Mucosa of descending colon (tissue), 3 donors: Measurements from ENCODE around the gene SNED1. TPM values are rescaled to one million over a fixed set of nuclear protein-coding genes. Genes with fewer than 3 reads are reported as not detected.

Experiments used
- ATAC-seq: fragments of 200-7000 bp; cut with Tn5 transposase; one replicate; pipeline ENCODE4 v1.9.1; 2020; ENCODE audit warnings: mild to moderate bottlenecking, moderate library complexity
- DNase-seq, 3 donors: peaks; one replicate each; pipeline ENCODE4 v3.0.0-alpha.2; 2020
- H3K36me3 ChIP-seq: fragments of 200-600 bp; one replicate; pipeline ENCODE4 v1.8.0; 2021; ENCODE audit warnings: low read depth, mild to moderate bottlenecking
- H3K4me1 ChIP-seq: fragments of 200-600 bp; one replicate; pipeline ENCODE4 v1.8.0; 2021; ENCODE audit warnings: low read depth, mild to moderate bottlenecking
- H3K4me3 ChIP-seq: fragments of 200-600 bp; one replicate; pipeline ENCODE4 v1.8.0; 2021; ENCODE audit warnings: mild to moderate bottlenecking
- H3K9me3 ChIP-seq: fragments of 200-600 bp; one replicate; pipeline ENCODE4 v1.8.0; 2021; ENCODE audit warnings: mild to moderate bottlenecking
- intact Hi-C, 2 donors: fragments of 100-400 bp; cut with DNase I in 1 of 2; cut with micrococcal nuclease in 1 of 2; formaldehyde crosslinking; loops; one replicate each; pipeline versions ENCODE4 v1.11.0 to v1.11.1; 2022; cut with DNase I, micrococcal nuclease
- total RNA-seq, 3 donors: library from RNA; stranded (reverse); fragmentation: NEBNext Ultra II Directional in 2 of 3; extraction: Animal tissue kit (Norgen Biotek cat#: 25700) in 2 of 3; gene quantifications; one replicate each; pipeline versions ENCODE4 v1.2.1 to v1.2.4, GENCODE V29; 2021 to 2023
- TF ChIP-seq, protein P1 (sequence below): fragments of 200-600 bp; IDR thresholded peaks from one replicate; pipeline ENCODE4 v1.8.0; 2022; ENCODE audit warnings: antibody characterized with exemption, mild to moderate bottlenecking
- donor health status: DM: no; HTN: no; CAD: no; lungs with moderate emphysema.
- donor health status: DM: no; HTN: no; CAD: no.
- donor health status: DM: no; HTN: yes; CAD: no.

SNED1 gene
- total RNA-seq, 3 donors from 2014 or later, result 7.0 to 16.3 (median 14.1) TPM

DNA sequence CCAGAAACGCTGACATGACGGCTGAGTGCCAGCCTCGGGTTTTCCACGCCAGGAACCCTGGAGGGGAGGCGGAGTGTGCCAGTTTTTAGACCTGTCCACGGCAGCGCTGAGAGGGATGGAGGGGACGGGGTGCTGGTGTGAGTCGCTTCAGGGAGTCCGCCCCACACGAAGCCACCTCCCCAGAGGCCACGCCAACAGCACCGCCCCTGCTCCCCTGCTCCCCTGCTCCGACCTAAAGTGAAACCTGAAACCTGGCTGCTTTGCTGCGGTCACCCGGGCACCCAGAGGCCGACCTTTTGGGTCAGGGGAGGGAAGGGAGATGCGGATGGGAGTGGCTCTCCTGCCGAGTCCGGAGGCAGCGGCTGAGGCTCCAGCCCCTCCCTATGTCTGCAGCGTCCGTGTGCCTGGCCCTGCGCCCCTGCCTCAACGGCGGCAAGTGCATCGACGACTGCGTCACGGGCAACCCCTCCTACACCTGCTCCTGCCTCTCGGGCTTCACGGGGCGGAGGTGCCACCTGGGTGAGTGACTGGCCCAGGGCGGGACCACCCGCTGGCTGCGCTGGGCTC lies 38.1 kb downstream of the SNED1 start:
- ATAC-seq, result peak; percentile 77
- no peak overlapping the region for H3K4me3 ChIP-seq
- intact Hi-C loops, result no loop called here
- H3K36me3 ChIP-seq, result no peaks in the 10 kb centered on the region
- peaks cover 4% of the 10 kb centered on the region for H3K4me1 ChIP-seq
- DNase-seq, result peak; percentile 37 to 75 (median 53)
- no peaks in the 10 kb centered on the region for H3K9me3 ChIP-seq
- TF ChIP-seq, protein P1, sequence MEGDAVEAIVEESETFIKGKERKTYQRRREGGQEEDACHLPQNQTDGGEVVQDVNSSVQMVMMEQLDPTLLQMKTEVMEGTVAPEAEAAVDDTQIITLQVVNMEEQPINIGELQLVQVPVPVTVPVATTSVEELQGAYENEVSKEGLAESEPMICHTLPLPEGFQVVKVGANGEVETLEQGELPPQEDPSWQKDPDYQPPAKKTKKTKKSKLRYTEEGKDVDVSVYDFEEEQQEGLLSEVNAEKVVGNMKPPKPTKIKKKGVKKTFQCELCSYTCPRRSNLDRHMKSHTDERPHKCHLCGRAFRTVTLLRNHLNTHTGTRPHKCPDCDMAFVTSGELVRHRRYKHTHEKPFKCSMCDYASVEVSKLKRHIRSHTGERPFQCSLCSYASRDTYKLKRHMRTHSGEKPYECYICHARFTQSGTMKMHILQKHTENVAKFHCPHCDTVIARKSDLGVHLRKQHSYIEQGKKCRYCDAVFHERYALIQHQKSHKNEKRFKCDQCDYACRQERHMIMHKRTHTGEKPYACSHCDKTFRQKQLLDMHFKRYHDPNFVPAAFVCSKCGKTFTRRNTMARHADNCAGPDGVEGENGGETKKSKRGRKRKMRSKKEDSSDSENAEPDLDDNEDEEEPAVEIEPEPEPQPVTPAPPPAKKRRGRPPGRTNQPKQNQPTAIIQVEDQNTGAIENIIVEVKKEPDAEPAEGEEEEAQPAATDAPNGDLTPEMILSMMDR, result no peak

DNA sequence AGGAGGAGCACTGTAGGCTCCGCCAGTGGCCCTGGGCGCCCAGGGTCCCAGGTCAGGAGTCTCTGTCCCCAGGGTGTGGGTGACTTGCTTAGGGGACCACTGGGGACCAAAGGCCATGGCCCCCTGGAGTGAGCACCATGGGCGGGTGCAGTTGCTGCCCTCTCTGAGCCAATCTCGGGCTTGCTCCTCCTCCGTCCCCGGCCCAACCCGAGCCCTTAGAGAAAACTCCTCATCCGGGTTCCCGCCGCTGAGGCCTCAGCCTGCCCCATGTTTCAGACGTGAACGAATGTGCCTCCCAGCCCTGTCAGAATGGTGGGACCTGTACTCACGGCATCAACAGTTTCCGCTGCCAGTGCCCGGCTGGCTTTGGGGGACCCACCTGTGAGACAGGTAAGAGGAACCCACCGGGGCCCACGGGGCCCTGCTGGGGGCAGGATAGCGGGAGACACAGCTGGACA lies 38.6 kb downstream of the SNED1 start:
- Histone ChIP-seq H3K9me3 (no peaks in the 10 kb centered on the region), H3K36me3 (no peaks in the 10 kb centered on the region), H3K4me1 (peaks cover 4% of the 10 kb centered on the region), H3K4me3 (no peak overlapping the region)
- peak; percentile 61 for ATAC-seq
- peak in 1 of 3 donors; percentile 21 for DNase-seq
- intact Hi-C loops, result no loop called here
- TF ChIP-seq, protein P1, result no peak

DNA sequence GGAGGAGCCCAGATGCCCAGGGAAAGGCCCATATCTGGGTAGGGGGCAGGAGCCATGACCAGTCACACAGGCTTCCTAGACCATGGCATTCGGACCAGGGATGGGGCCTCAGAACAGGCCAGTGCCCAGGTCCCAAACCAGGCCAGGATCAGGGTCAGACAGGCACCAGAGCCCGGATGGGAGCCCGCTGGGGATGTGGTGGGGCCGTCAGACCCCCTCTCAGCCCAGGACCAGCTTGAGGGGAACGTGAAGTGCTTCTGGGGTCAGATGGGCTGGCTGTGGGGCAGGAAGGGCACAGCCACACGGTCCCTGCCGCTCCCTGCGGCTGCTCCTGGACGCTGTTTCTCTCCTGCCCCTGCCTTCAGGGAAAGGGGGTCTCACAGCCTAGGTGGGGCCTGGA lies 39.1 kb downstream of the SNED1 start:
- ATAC-seq (no peak), DNase-seq (no peak)
- intact Hi-C loops, result no loop called here
- no peaks in the 10 kb centered on the region for H3K9me3 ChIP-seq
- H3K4me3 ChIP-seq, result no peak overlapping the region
- no peaks in the 10 kb centered on the region for H3K36me3 ChIP-seq
- TF ChIP-seq, protein P1, result no peak
- H3K4me1 ChIP-seq, result peaks cover 4% of the 10 kb centered on the region

DNA sequence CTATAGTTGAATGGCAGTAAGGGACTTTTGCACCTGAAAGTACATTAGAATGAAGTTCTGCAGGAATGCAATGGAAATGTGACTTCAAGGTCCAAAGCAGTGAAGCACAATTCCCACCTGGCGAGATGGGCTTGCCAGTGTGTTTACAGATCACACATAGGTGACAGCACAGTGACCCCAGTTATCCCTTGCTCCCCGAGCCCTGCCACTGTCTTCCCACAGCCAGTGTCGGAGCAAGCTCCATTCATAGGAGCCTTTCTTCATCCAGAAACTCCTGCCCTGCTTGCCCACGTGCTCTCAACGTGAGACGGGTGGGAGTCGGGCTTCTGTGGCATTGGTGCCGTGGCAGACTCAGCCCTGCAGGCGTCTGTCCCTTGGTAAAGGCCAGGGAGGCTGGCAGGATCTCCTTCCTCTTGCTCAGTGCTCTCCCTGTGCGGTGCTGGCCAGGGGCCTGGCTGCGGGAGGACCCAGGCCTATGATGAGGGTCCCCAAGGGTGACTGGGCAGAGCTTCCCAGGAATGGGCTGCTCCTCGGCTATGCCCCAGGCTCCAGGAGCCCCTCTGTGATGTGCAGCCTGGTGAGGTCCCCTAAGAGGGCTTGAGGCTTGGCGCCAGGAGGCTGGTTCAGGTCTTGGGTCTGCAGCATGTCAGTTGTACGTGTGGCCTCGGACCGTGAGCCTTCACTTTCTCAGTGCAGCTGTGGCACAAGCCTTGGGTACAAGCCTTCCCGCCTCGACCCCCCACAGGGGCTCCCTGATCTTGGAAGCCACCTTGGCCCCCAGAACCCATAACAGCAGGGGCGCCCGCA lies 40.2 kb downstream of the SNED1 start:
- TF ChIP-seq, protein P1, result no peak
- no peak for ATAC-seq
- no peak overlapping the region for H3K4me3 ChIP-seq

DNA sequence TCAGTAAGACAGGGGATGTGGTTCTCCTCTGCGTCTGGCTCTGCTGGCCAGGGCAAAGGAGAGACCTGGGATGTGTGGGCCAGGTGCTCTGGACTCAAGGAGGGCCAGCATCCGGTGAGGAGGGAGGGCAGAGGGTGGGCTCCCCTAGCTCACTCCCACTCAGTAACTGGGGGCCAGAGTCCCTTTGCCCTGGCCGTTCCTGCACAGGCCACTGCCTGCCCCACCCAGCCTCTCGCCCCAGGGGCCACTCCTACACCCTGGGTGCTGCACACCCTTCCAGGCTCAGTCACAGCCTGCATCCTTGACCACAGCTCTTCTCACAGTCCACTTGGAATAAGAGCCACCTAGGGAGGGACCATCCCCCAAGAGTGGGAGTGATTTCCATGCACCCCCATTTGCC lies 41.0 kb downstream of the SNED1 start:
- Histone ChIP-seq H3K4me1 (peaks cover 4% of the 10 kb centered on the region), H3K9me3 (no peaks in the 10 kb centered on the region), H3K4me3 (no peak overlapping the region), H3K36me3 (no peaks in the 10 kb centered on the region)
- intact Hi-C loops, result no loop called here
- ATAC-seq, result no peak
- TF ChIP-seq, protein P1, result no peak
- no peak for DNase-seq

More for the DNA sequence above, 40.2 kb downstream of the SNED1 start:
- no peaks in the 10 kb centered on the region for H3K9me3 ChIP-seq
- no peaks in the 10 kb centered on the region for H3K36me3 ChIP-seq
- intact Hi-C loops, result no loop called here
- H3K4me1 ChIP-seq, result peaks cover 4% of the 10 kb centered on the region
- DNase-seq, result no peak
